Activated CD4-positive, alpha-beta T cell treated with anti-CD3 and anti-CD28 coated beads, Interleukin-2, amount 10 ng/mL, durations not matched to agents 7 days and 5 days (primary cell): ENCODE data around the gene ULK1. TPM values are rescaled to one million over a fixed set of nuclear protein-coding genes. Genes with fewer than 3 reads are reported as not detected.
"Not testable (repeated sequence)": the region's sequence is repeated elsewhere in the genome, so short reads cannot be mapped to it uniquely, and the experiment has no call there.

ENCODE experiments used
- CTCF ChIA-PET: fragments of 350-600 bp; sonication (Branson Sonifier 250); formaldehyde crosslinking; loops from one replicate; lab custom pipeline; 2021; ENCODE audit warnings: antibody characterized with exemption; lab: Charles Lee
- POLR2A ChIA-PET: fragments of 350-600 bp; sonication (Branson Sonifier 250); formaldehyde crosslinking; loops from one replicate; lab custom pipeline; 2021; ENCODE audit warnings: antibody characterized with exemption; lab: Charles Lee
- DNase-seq: peaks from one replicate; pipeline ENCODE4 v3.0.0-alpha.2; 2020
- H3K27ac Mint-ChIP-seq: one replicate; pipeline ENCODE4 v1.8.0; 2021; ENCODE audit warnings: mild to moderate bottlenecking, moderate library complexity, mixed read lengths
- H3K27me3 Mint-ChIP-seq: one replicate; pipeline ENCODE4 v1.8.0; 2021; ENCODE audit warnings: mixed read lengths
- H3K36me3 Mint-ChIP-seq: one replicate; pipeline ENCODE4 v1.8.0; 2021; ENCODE audit warnings: low read depth, mixed read lengths
- H3K4me1 Mint-ChIP-seq: one replicate; pipeline ENCODE4 v1.8.0; 2021; ENCODE audit warnings: mixed read lengths
- H3K4me3 Mint-ChIP-seq: one replicate; pipeline ENCODE4 v1.8.0; 2021; ENCODE audit warnings: mild to moderate bottlenecking, moderate library complexity, mixed read lengths
- H3K9me3 Mint-ChIP-seq: one replicate; pipeline ENCODE4 v1.8.0; 2021; ENCODE audit warnings: mixed read lengths
- total RNA-seq, 2 experiments: library from RNA; stranded (reverse); gene quantifications; one replicate each; pipeline ENCODE4 v1.2.3, GENCODE V29; 2021

ULK1 gene
- total RNA-seq, 2 experiments from 2014 or later = 28.1 to 36.1 TPM

GRCh38 chr12:131885543-131886057 lies 8.8 kb upstream of the ULK1 start:
- Mint-ChIP-seq H3K4me1 (peaks cover 4% of the 10 kb centered on the region), H3K9me3 (peaks cover 6% of the 10 kb centered on the region), H3K27me3 (peaks cover 3% of the 10 kb centered on the region), H3K4me3 (no peak overlapping the region), H3K27ac (no peak overlapping the region), H3K36me3 (no peaks in the 10 kb centered on the region)
- ChIA-PET CTCF (no interaction called here), POLR2A (no interaction called here)
- no peak for DNase-seq

DNA sequence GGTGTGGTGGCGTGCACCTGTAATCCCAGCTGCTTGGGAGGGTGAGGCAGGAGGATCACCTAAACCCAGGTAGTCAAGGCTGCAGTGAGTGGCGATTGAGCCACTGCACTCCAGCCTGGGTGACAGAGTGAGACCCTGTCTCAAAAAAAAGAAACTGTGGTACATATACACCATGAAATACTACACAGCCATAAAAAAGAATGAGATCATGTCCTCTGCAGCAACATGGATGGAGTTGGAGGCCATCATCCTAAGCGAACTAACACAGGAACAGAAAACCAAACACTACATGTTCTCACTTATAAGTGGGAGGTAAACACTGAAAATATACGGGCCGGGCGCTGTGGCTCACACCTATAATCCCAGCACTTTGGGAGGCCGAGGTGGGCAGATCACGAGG lies 2.7 kb upstream of the ULK1 start:
- CTCF ChIA-PET = interaction anchor here (0.6 kb wide), 1 partner anchor 9 kb away, joined by 3 read pairs; no protein-coding TSS in a partner anchor
- H3K36me3 Mint-ChIP-seq, H3K9me3 Mint-ChIP-seq, H3K4me3 Mint-ChIP-seq, DNase-seq, H3K27me3 Mint-ChIP-seq, H3K27ac Mint-ChIP-seq, POLR2A ChIA-PET: not testable (repeated sequence)
- peaks cover 13% of the 10 kb centered on the region for H3K4me1 Mint-ChIP-seq

GRCh38 chr12:131892711-131893604 lies 1.5 kb upstream of the ULK1 start:
- H3K27me3 Mint-ChIP-seq = no peaks in the 10 kb centered on the region
- peak overlapping the region; percentile 51 for H3K4me3 Mint-ChIP-seq
- H3K4me1 Mint-ChIP-seq = peaks cover 23% of the 10 kb centered on the region
- H3K27ac Mint-ChIP-seq = no peak overlapping the region
- no peak for DNase-seq
- H3K9me3 Mint-ChIP-seq = no peaks in the 10 kb centered on the region
- POLR2A ChIA-PET = no interaction called here
- H3K36me3 Mint-ChIP-seq = no peaks in the 10 kb centered on the region
- CTCF ChIA-PET = interaction anchor here (0.6 to 0.7 kb wide), 2 partner anchors 209 to 780 kb away, joined by 3 to 4 read pairs; no protein-coding TSS in a partner anchor

- POLR2A ChIA-PET = no interaction called here
- H3K4me1 Mint-ChIP-seq = peaks cover 26% of the 10 kb centered on the region
Measured at GRCh38 chr12:131893605-131894312, 663 bp upstream of the ULK1 start.

DNA sequence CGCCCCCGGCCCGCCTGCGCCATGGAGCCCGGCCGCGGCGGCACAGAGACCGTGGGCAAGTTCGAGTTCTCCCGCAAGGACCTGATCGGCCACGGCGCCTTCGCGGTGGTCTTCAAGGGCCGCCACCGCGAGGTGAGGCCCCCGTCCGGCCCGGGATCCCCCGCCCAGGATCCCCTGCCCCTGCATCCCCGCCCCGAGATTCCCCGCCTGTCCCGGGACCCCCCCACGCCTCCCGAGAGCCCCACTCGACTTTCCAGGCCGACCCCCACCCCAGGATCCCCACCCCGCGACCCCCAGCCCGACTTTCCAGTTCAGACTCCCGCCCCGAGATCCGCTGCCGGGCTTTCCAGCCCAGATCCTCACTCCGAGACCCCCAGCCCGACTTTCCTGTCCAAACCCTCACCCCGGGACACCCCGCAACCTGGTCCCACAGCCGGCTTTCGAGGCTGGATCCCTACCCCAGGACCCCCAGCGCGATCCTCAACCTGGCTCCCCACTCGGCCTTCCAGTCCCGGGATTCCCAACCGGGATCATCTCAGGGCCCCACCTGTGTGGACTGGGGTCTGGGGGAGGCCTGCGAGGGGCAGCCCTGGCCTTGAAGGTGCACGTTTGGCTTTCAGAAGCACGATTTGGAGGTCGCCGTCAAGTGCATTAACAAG lies 688 bp downstream of the ULK1 start:
- no peaks in the 10 kb centered on the region for H3K27me3 Mint-ChIP-seq
- peak overlapping the region; percentile 82 for H3K4me3 Mint-ChIP-seq
- DNase-seq = no peak
- ChIA-PET CTCF (interaction anchor here (1.1 kb wide), 1 partner anchor 33 kb away, joined by 3 read pairs; no protein-coding TSS in a partner anchor), POLR2A (no interaction called here)
- peak overlapping the region; percentile 89 for H3K27ac Mint-ChIP-seq
- H3K36me3 Mint-ChIP-seq = no peaks in the 10 kb centered on the region
- peaks cover 30% of the 10 kb centered on the region for H3K4me1 Mint-ChIP-seq
- H3K9me3 Mint-ChIP-seq = no peaks in the 10 kb centered on the region

More at GRCh38 chr12:131893605-131894312, 663 bp upstream of the ULK1 start:
- Mint-ChIP-seq H3K36me3 (no peaks in the 10 kb centered on the region), H3K9me3 (no peaks in the 10 kb centered on the region), H3K4me3 (peak overlapping the region; percentile 51), H3K27me3 (no peaks in the 10 kb centered on the region), H3K27ac (peak overlapping the region; percentile 66)
- DNase-seq = no peak
- CTCF ChIA-PET = interaction anchor here (0.6 to 0.7 kb wide), 2 partner anchors 210 to 781 kb away, joined by 3 to 4 read pairs; no protein-coding TSS in a partner anchor

DNA sequence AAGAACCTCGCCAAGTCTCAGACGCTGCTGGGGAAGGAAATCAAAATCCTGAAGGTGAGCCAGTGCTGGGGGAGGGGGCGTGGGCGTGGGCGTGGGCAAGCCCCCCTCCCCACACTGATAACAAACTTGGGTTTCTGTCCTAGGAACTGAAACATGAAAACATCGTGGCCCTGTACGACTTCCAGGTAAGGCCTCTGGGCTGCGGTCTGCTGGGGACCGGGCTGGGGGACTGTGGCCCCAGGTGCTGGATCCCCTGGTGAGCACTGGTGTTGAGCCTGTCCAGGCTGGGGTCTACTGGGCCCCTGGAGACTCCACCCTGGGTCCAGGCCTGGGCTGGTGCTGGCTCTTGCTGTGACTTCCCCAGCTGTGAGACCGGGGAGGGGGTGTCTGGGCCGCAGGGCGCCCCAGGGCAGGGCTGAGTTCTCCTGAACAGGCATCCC lies 1.2 kb downstream of the ULK1 start:
- no peaks in the 10 kb centered on the region for H3K27me3 Mint-ChIP-seq
- ChIA-PET CTCF (interaction anchor here (1.1 kb wide), 1 partner anchor 33 kb away, joined by 3 read pairs; no protein-coding TSS in a partner anchor), POLR2A (no interaction called here)
- peak overlapping the region; percentile 82 for H3K4me3 Mint-ChIP-seq
- peak; percentile 26 for DNase-seq
- H3K4me1 Mint-ChIP-seq = peaks cover 33% of the 10 kb centered on the region
- peak overlapping the region; percentile 89 for H3K27ac Mint-ChIP-seq
- H3K36me3 Mint-ChIP-seq = no peaks in the 10 kb centered on the region
- H3K9me3 Mint-ChIP-seq = no peaks in the 10 kb centered on the region

- POLR2A ChIA-PET = no interaction called here
- Mint-ChIP-seq H3K4me3 (peak overlapping the region; percentile 82), H3K9me3 (no peaks in the 10 kb centered on the region), H3K27ac (peak overlapping the region; percentile 76), H3K36me3 (no peaks in the 10 kb centered on the region), H3K27me3 (no peaks in the 10 kb centered on the region), H3K4me1 (peaks cover 33% of the 10 kb centered on the region)
- CTCF ChIA-PET = interaction anchor here (1.1 kb wide), 1 partner anchor 32 kb away, joined by 3 read pairs; no protein-coding TSS in a partner anchor
- peak; percentile 63 for DNase-seq
Measured at GRCh38 chr12:131896080-131896810, 1.8 kb downstream of the ULK1 start.

DNA sequence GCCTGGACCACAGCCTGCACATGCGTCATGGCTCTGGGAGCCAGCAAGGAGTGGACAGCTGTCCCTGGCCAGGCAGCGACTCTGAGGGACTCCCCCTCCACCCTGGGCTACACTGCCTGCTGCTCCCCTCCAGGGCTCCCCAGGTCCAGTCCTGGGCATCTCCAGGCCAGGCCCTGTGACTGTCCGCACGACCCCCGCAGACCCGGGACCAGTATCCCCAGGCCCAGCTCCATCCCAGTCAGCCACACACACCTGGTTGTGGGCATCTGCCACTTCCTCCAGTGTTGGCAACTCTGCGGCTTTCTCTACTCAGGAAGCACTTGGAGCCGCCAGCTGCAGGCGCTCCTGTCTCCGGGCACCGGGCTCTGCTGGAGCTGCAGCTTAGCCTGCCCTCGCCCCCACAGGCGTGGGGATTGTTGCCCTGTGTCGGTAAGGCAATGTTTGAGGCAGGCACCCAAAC lies 2.4 kb downstream of the ULK1 start:
- POLR2A ChIA-PET = interaction anchor here (0.7 kb wide), 1 partner anchor 300 kb away, joined by 3 read pairs; no protein-coding TSS in a partner anchor
- Mint-ChIP-seq H3K27me3 (no peaks in the 10 kb centered on the region), H3K9me3 (no peaks in the 10 kb centered on the region), H3K27ac (peak overlapping the region; percentile 76), H3K36me3 (no peaks in the 10 kb centered on the region), H3K4me3 (peak overlapping the region; percentile 58), H3K4me1 (peaks cover 35% of the 10 kb centered on the region)
- no peak for DNase-seq
- CTCF ChIA-PET = no interaction called here

DNA sequence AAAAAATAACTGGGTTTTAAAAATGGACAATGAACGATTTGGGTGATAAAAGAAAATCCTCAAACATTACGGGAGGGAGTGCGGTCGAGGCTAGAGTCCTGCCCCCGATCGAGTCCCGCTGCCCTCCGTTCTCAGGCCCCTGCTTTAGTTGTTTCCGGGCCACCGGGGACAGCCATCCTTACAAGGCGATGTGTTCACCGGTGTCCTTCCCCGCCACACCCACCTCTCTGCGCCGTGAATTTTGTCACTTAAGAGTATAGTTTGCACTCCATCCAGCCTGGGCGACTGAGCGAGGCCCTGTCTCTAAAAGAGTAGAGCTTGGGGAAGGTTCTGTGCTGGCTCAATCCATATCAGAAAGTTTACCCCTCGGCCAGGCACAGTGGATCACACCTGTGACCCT lies 2.9 kb downstream of the ULK1 start:
- Mint-ChIP-seq H3K9me3 (no peaks in the 10 kb centered on the region), H3K27me3 (no peaks in the 10 kb centered on the region), H3K36me3 (no peaks in the 10 kb centered on the region), H3K27ac (no peak overlapping the region), H3K4me3 (no peak overlapping the region), H3K4me1 (peaks cover 35% of the 10 kb centered on the region)
- POLR2A ChIA-PET = interaction anchor here (0.7 kb wide), 1 partner anchor 300 kb away, joined by 3 read pairs; no protein-coding TSS in a partner anchor
- no peak for DNase-seq
- CTCF ChIA-PET = no interaction called here

DNA sequence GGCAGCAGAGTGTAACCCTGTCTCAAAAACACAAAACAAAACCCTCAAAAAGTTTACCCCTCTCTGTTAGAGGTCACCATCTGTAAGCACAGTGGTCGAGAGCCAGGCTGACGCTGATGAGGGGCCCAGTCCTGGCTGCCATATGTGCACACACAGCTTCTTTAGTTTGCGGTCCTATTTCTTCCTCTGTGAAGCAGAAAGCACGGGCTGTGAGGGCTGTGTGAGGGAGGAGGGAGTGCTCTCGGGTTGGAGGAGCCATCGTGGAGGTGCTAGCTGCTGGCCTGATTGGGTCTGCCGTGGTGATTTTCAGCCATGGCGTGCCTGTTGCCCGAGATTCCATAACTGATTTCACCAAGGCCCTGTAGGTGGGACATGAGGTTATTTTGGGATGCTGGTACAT lies 3.5 kb downstream of the ULK1 start:
- DNase-seq = no peak
- Mint-ChIP-seq H3K27me3 (no peaks in the 10 kb centered on the region), H3K4me3 (no peak overlapping the region), H3K4me1 (peaks cover 35% of the 10 kb centered on the region), H3K36me3 (no peaks in the 10 kb centered on the region), H3K27ac (no peak overlapping the region), H3K9me3 (no peaks in the 10 kb centered on the region)
- ChIA-PET CTCF (interaction anchor here (0.6 kb wide), 1 partner anchor 145 kb away, joined by 3 read pairs; no protein-coding TSS in a partner anchor), POLR2A (no interaction called here)

DNA sequence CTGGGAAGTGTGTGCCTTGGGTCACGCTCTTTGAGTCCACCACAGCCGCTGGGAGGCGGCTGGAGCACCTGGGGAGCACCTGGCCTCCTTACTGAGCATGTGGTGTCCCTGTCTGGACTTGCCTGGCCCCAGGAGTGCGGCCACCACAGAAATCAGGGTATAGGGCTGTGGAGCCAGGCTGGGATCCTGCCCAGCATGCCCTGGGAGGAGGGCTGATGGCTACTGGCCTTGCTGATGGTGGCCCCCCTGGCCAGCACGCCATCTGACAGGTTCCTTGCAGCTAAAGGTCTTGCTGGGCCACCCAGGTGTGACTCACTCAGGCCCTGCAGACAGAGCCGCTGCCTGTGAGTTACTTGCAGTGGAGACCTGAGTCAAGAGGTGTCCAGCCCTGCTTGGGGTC lies 6.0 kb downstream of the ULK1 start:
- no peaks in the 10 kb centered on the region for H3K36me3 Mint-ChIP-seq
- ChIA-PET CTCF (interaction anchor here (0.6 to 1.7 kb wide), 2 partner anchors 10 to 153 kb away, joined by 3 to 5 read pairs; no protein-coding TSS in a partner anchor), POLR2A (interaction anchor here (0.7 kb wide), 1 partner anchor 34 kb away, joined by 6 read pairs; no protein-coding TSS in a partner anchor)
- H3K27ac Mint-ChIP-seq = no peak overlapping the region
- H3K27me3 Mint-ChIP-seq = no peaks in the 10 kb centered on the region
- no peak for DNase-seq
- H3K9me3 Mint-ChIP-seq = no peaks in the 10 kb centered on the region
- no peak overlapping the region for H3K4me3 Mint-ChIP-seq
- peaks cover 32% of the 10 kb centered on the region for H3K4me1 Mint-ChIP-seq
